Measurements from ENCODE around the gene HK3.

Gene HK3

GRCh38 chr5:176943816-176944215, 44.7 kb upstream of the HK3 start:
- peaks cover 9 to 92% of the 10 kb centered on the region in 2 donors for H3K36me3 ChIP-seq (replicated peaks in 1 of 2; ENCODE audit: control insufficient read depth in 2 of 2, insufficient read depth in 2 of 2, low read length in 2 of 2)
- H3K27ac ChIP-seq (replicated peaks; ENCODE audit: low read length) = no peak overlapping the region
- WGBS, 2 donors (ENCODE audit: extremely low coverage in 2 of 2, insufficient read length in 2 of 2, insufficient replicate concordance in 1 of 2) = no CpG with 5 or more reads among the region's 1 CpG
- H3K18ac ChIP-seq (ENCODE audit: low read length) = no peak overlapping the region
- no peak overlapping the region for H3K4ac ChIP-seq (ENCODE audit: low read length)
- no peak for DNase-seq (ENCODE audit: low spot score)
- no peak overlapping the region for H4K91ac ChIP-seq (ENCODE audit: low read depth, low read length, poor library complexity)
- no peak overlapping the region for H2AK5ac ChIP-seq (ENCODE audit: low read depth, low read length)
- H3K27me3 ChIP-seq (ENCODE audit: control insufficient read depth in 3 of 3, insufficient read depth in 3 of 3, low read depth in 1 of 3, low read length in 3 of 3) = no peaks in the 10 kb centered on the region
- H2BK5ac ChIP-seq (ENCODE audit: low read length) = no peak overlapping the region
- H3K9me3 ChIP-seq (replicated peaks in 1 of 2; ENCODE audit: control insufficient read depth in 2 of 2, insufficient read depth in 1 of 2, low read depth in 1 of 2, low read length in 2 of 2) = no peaks in the 10 kb centered on the region
- H2BK120ac ChIP-seq (ENCODE audit: low read depth, low read length) = no peak overlapping the region
- H4K8ac ChIP-seq (ENCODE audit: low read depth, low read length) = no peak overlapping the region
- no peak overlapping the region for H2BK15ac ChIP-seq (ENCODE audit: low read length)
- no peak overlapping the region for H3K4me2 ChIP-seq (ENCODE audit: insufficient read depth, low read length, poor library complexity, severe bottlenecking)
- no peaks in the 10 kb centered on the region for H3K4me1 ChIP-seq (ENCODE audit: control insufficient read depth in 2 of 2, insufficient read depth in 1 of 2, low read depth in 1 of 2, low read length in 2 of 2)
- no peak overlapping the region for H3K9ac ChIP-seq (ENCODE audit: low read depth, low read length, poor library complexity)
- no peak overlapping the region for H3K14ac ChIP-seq (ENCODE audit: low read length)
- no peak overlapping the region for H2AFZ ChIP-seq (ENCODE audit: low read length)
- no peak overlapping the region for H2BK12ac ChIP-seq (ENCODE audit: low read length)
- no peak overlapping the region for H3K4me3 ChIP-seq (ENCODE audit: low read length in 2 of 2)
- peaks cover 2% of the 10 kb centered on the region for H3K79me1 ChIP-seq (ENCODE audit: low read depth, low read length)
- H3K23ac ChIP-seq (ENCODE audit: low read depth, low read length, poor library complexity) = no peak overlapping the region

GRCh38 chr5:176941951-176942350, 42.8 kb upstream of the HK3 start:
- no CpG with 5 or more reads among the region's 9 CpGs for WGBS, 2 donors (ENCODE audit: extremely low coverage in 2 of 2, insufficient read length in 2 of 2, insufficient replicate concordance in 1 of 2)

GRCh38 chr5:176938472-176938871, 39.3 kb upstream of the HK3 start:
- no peaks in the 10 kb centered on the region for H3K79me1 ChIP-seq (ENCODE audit: low read depth, low read length)
- H3K27me3 ChIP-seq (ENCODE audit: control insufficient read depth in 3 of 3, insufficient read depth in 3 of 3, low read depth in 1 of 3, low read length in 3 of 3) = no peaks in the 10 kb centered on the region
- no peak overlapping the region for H3K18ac ChIP-seq (ENCODE audit: low read length)
- DNase-seq (ENCODE audit: low spot score) = no peak
- H3K4me1 ChIP-seq (ENCODE audit: control insufficient read depth in 2 of 2, insufficient read depth in 1 of 2, low read depth in 1 of 2, low read length in 2 of 2) = no peaks in the 10 kb centered on the region
- no peak overlapping the region for H2BK120ac ChIP-seq (ENCODE audit: low read depth, low read length)
- no peak overlapping the region for H3K4ac ChIP-seq (ENCODE audit: low read length)
- H3K23ac ChIP-seq (ENCODE audit: low read depth, low read length, poor library complexity) = no peak overlapping the region
- no peak overlapping the region for H2BK12ac ChIP-seq (ENCODE audit: low read length)
- H2BK5ac ChIP-seq (ENCODE audit: low read length) = no peak overlapping the region
- no peak overlapping the region for H3K27ac ChIP-seq (replicated peaks; ENCODE audit: low read length)
- H2AFZ ChIP-seq (ENCODE audit: low read length) = no peak overlapping the region
- no peak overlapping the region for H3K4me3 ChIP-seq (ENCODE audit: low read length in 2 of 2)
- H4K91ac ChIP-seq (ENCODE audit: low read depth, low read length, poor library complexity) = no peak overlapping the region
- H2AK5ac ChIP-seq (ENCODE audit: low read depth, low read length) = no peak overlapping the region
- no peak overlapping the region for H4K8ac ChIP-seq (ENCODE audit: low read depth, low read length)
- peaks cover 7 to 92% of the 10 kb centered on the region in 2 donors for H3K36me3 ChIP-seq (replicated peaks in 1 of 2; ENCODE audit: control insufficient read depth in 2 of 2, insufficient read depth in 2 of 2, low read length in 2 of 2)
- no peaks in the 10 kb centered on the region for H3K9me3 ChIP-seq (replicated peaks in 1 of 2; ENCODE audit: control insufficient read depth in 2 of 2, insufficient read depth in 1 of 2, low read depth in 1 of 2, low read length in 2 of 2)
- H2BK15ac ChIP-seq (ENCODE audit: low read length) = no peak overlapping the region
- WGBS, 2 donors (ENCODE audit: extremely low coverage in 2 of 2, insufficient read length in 2 of 2, insufficient replicate concordance in 1 of 2) = no CpG with 5 or more reads among the region's 1 CpG
- H3K9ac ChIP-seq (ENCODE audit: low read depth, low read length, poor library complexity) = no peak overlapping the region
- H3K4me2 ChIP-seq (ENCODE audit: insufficient read depth, low read length, poor library complexity, severe bottlenecking) = no peak overlapping the region
- H3K14ac ChIP-seq (ENCODE audit: low read length) = no peak overlapping the region

More at GRCh38 chr5:176941951-176942350, 42.8 kb upstream of the HK3 start:
- Histone ChIP-seq H2AFZ (ENCODE audit: low read length) (no peak overlapping the region), H3K27ac (replicated peaks; ENCODE audit: low read length) (no peak overlapping the region), H3K36me3 (replicated peaks in 1 of 2; ENCODE audit: control insufficient read depth in 2 of 2, insufficient read depth in 2 of 2, low read length in 2 of 2) (peaks cover 11 to 93% of the 10 kb centered on the region in 2 donors), H3K79me1 (ENCODE audit: low read depth, low read length) (peaks cover 2% of the 10 kb centered on the region), H2BK120ac (ENCODE audit: low read depth, low read length) (no peak overlapping the region), H3K9ac (ENCODE audit: low read depth, low read length, poor library complexity) (no peak overlapping the region), H3K4me1 (ENCODE audit: control insufficient read depth in 2 of 2, insufficient read depth in 1 of 2, low read depth in 1 of 2, low read length in 2 of 2) (no peaks in the 10 kb centered on the region), H2BK15ac (ENCODE audit: low read length) (no peak overlapping the region), H4K91ac (ENCODE audit: low read depth, low read length, poor library complexity) (no peak overlapping the region), H2BK5ac (ENCODE audit: low read length) (no peak overlapping the region), H4K8ac (ENCODE audit: low read depth, low read length) (no peak overlapping the region), H3K18ac (ENCODE audit: low read length) (no peak overlapping the region), H2AK5ac (ENCODE audit: low read depth, low read length) (no peak overlapping the region), H3K9me3 (replicated peaks in 1 of 2; ENCODE audit: control insufficient read depth in 2 of 2, insufficient read depth in 1 of 2, low read depth in 1 of 2, low read length in 2 of 2) (no peaks in the 10 kb centered on the region), H2BK12ac (ENCODE audit: low read length) (no peak overlapping the region), H3K4me3 (ENCODE audit: low read length in 2 of 2) (no peak overlapping the region), H3K4ac (ENCODE audit: low read length) (no peak overlapping the region), H3K23ac (ENCODE audit: low read depth, low read length, poor library complexity) (no peak overlapping the region), H3K27me3 (ENCODE audit: control insufficient read depth in 3 of 3, insufficient read depth in 3 of 3, low read depth in 1 of 3, low read length in 3 of 3) (no peaks in the 10 kb centered on the region), H3K4me2 (ENCODE audit: insufficient read depth, low read length, poor library complexity, severe bottlenecking) (no peak overlapping the region), H3K14ac (ENCODE audit: low read length) (no peak overlapping the region)
- no peak for DNase-seq (ENCODE audit: low spot score)

GRCh38 chr5:176935017-176935416, 35.9 kb upstream of the HK3 start:
- H3K4ac ChIP-seq (ENCODE audit: low read length) = no peak overlapping the region
- H2AK5ac ChIP-seq (ENCODE audit: low read depth, low read length) = no peak overlapping the region
- no peak overlapping the region for H2AFZ ChIP-seq (ENCODE audit: low read length)
- no peak overlapping the region for H3K18ac ChIP-seq (ENCODE audit: low read length)
- H3K9ac ChIP-seq (ENCODE audit: low read depth, low read length, poor library complexity) = no peak overlapping the region
- H4K8ac ChIP-seq (ENCODE audit: low read depth, low read length) = no peak overlapping the region
- H3K4me2 ChIP-seq (ENCODE audit: insufficient read depth, low read length, poor library complexity, severe bottlenecking) = no peak overlapping the region
- H3K4me1 ChIP-seq (ENCODE audit: control insufficient read depth in 2 of 2, insufficient read depth in 1 of 2, low read depth in 1 of 2, low read length in 2 of 2) = peaks cover 0 to 2% of the 10 kb centered on the region in 2 donors
- H2BK120ac ChIP-seq (ENCODE audit: low read depth, low read length) = no peak overlapping the region
- H2BK15ac ChIP-seq (ENCODE audit: low read length) = no peak overlapping the region
- no peaks in the 10 kb centered on the region for H3K79me1 ChIP-seq (ENCODE audit: low read depth, low read length)
- H3K27me3 ChIP-seq (ENCODE audit: control insufficient read depth in 3 of 3, insufficient read depth in 3 of 3, low read depth in 1 of 3, low read length in 3 of 3) = no peaks in the 10 kb centered on the region
- H2BK5ac ChIP-seq (ENCODE audit: low read length) = no peak overlapping the region
- H2BK12ac ChIP-seq (ENCODE audit: low read length) = no peak overlapping the region
- H3K4me3 ChIP-seq (ENCODE audit: low read length in 2 of 2) = no peak overlapping the region
- WGBS, 2 donors (ENCODE audit: extremely low coverage in 2 of 2, insufficient read length in 2 of 2, insufficient replicate concordance in 1 of 2) = 100% methylated on average over 1 of the region's 1 CpG; no CpG with 5 or more reads in 1 of the 2 donors
- no peak overlapping the region for H3K27ac ChIP-seq (replicated peaks; ENCODE audit: low read length)
- H3K36me3 ChIP-seq (replicated peaks in 1 of 2; ENCODE audit: control insufficient read depth in 2 of 2, insufficient read depth in 2 of 2, low read length in 2 of 2) = peaks cover 4 to 93% of the 10 kb centered on the region in 2 donors
- H3K9me3 ChIP-seq (replicated peaks in 1 of 2; ENCODE audit: control insufficient read depth in 2 of 2, insufficient read depth in 1 of 2, low read depth in 1 of 2, low read length in 2 of 2) = no peaks in the 10 kb centered on the region
- no peak overlapping the region for H4K91ac ChIP-seq (ENCODE audit: low read depth, low read length, poor library complexity)
- no peak overlapping the region for H3K14ac ChIP-seq (ENCODE audit: low read length)
- H3K23ac ChIP-seq (ENCODE audit: low read depth, low read length, poor library complexity) = no peak overlapping the region
- no peak for DNase-seq (ENCODE audit: low spot score)

Measured in neuronal stem cell (in vitro differentiated cells).